H1 (cell line): ENCODE data around the gene ITGAE.

Experiments
- CHD2 ChIP-seq: IDR thresholded peaks from 2 replicates; pipeline ENCODE4 v1.6.1; 2012; ENCODE audit warnings: low read length, improper control_type of control experiment
- CREB1 ChIP-seq: IDR thresholded peaks from 2 replicates; pipeline ENCODE4 v1.6.1; 2012; ENCODE audit warnings: inconsistent platforms
- FOSL1 ChIP-seq: IDR thresholded peaks from 2 replicates; pipeline ENCODE4 v1.6.1; 2011; ENCODE audit warnings: mild to moderate bottlenecking, low read depth, low read length, moderate library complexity; ENCODE audit not compliant: insufficient read depth
- HDAC2 ChIP-seq, 2 experiments: fragments of 300-600 bp in 1 of 2; sonication (generic) in 1 of 2; IDR thresholded peaks; 2 replicates each; pipeline ENCODE4 v1.6.1; 2011 to 2012; ENCODE audit warnings: low read depth in 2 of 2, low read length in 2 of 2, mild to moderate bottlenecking in 2 of 2, moderate library complexity in 2 of 2, borderline replicate concordance in 1 of 2, inconsistent platforms in 1 of 2
- JUN ChIP-seq: IDR thresholded peaks from 2 replicates; pipeline ENCODE4 v1.6.1; 2011; ENCODE audit warnings: low read depth, mild to moderate bottlenecking, improper control_type of control experiment, low read length
- NRF1 ChIP-seq: IDR thresholded peaks from 2 replicates; pipeline ENCODE4 v1.6.1; 2011; ENCODE audit warnings: mild to moderate bottlenecking, low read depth, low read length, improper control_type of control experiment
- POLR2A ChIP-seq, 2 experiments: IDR thresholded peaks; 1 replicate in 1 of 2; 2 replicates in 1 of 2; pipeline ENCODE4 v1.6.1; 2011; ENCODE audit warnings: low read depth in 2 of 2, low read length in 2 of 2, mild to moderate bottlenecking in 2 of 2; ENCODE audit errors: control extremely low read depth in 1 of 2
- SP1 ChIP-seq: IDR thresholded peaks from 2 replicates; pipeline ENCODE4 v1.6.1; 2011; ENCODE audit warnings: low read depth, low read length
- TAF1 ChIP-seq: IDR thresholded peaks from 2 replicates; pipeline ENCODE4 v1.6.1; 2011; ENCODE audit warnings: mild to moderate bottlenecking, low read depth, low read length
- TCF12 ChIP-seq: IDR thresholded peaks from 2 replicates; pipeline ENCODE4 v1.6.1; 2011; ENCODE audit warnings: low read depth, mild to moderate bottlenecking, low read length
- TF ChIP-seq, protein P1 (sequence below), 3 experiments: IDR thresholded peaks; 1 replicate in 2 of 3; 2 replicates in 1 of 3; pipeline versions ENCODE4 v1.5.1 to v1.6.1; 2011; ENCODE audit warnings: low read length in 3 of 3, mild to moderate bottlenecking in 3 of 3, inconsistent platforms in 2 of 3, low read depth in 1 of 3, moderate library complexity in 1 of 3; ENCODE audit not compliant: insufficient read depth in 1 of 3; ENCODE audit errors: control extremely low read depth in 1 of 3

DNA sequence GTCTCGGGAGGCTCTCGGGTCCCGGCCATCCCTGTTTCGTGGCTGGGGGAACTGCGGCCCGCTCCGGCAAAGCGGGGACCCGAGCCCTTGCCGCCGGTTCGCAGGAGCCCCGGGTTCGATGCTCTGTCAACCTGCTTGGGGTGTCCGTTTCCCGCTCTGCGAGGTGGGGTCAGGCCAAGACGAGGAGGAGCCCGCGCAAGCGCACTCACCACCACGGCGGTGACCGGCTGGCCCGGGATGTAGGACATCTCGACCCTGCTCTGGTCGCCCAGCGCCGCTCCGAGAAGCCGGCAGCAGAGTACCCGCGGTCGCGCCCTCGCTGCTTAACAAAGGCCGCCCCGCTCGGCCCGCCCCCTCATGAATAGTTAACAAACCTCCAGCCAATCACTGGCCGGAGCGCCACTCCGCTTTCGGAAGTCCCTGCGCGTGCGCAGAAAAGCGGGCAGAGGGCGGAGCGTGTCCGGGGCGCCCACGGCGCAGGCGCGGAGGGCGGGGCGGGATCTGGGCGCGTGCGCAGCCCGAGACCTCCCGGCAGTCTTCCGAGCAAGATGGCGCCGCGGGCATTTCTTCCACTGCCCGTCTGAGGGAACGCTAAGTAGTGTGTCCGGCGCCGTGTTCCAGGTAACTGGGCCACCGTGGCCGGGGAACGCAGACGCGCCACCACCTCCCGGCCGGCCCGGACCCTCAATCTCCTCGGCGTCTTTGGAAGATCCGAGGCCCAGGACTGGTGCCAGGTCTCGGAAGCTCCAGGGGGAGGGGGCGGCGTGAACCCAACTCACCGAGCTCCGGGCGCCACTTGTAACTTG is 132.5 kb downstream of the ITGAE start, which contains the start of the genes EMC6 and TAX1BP3:
- TF ChIP-seq JUN = no peak
- TF ChIP-seq, protein P1, sequence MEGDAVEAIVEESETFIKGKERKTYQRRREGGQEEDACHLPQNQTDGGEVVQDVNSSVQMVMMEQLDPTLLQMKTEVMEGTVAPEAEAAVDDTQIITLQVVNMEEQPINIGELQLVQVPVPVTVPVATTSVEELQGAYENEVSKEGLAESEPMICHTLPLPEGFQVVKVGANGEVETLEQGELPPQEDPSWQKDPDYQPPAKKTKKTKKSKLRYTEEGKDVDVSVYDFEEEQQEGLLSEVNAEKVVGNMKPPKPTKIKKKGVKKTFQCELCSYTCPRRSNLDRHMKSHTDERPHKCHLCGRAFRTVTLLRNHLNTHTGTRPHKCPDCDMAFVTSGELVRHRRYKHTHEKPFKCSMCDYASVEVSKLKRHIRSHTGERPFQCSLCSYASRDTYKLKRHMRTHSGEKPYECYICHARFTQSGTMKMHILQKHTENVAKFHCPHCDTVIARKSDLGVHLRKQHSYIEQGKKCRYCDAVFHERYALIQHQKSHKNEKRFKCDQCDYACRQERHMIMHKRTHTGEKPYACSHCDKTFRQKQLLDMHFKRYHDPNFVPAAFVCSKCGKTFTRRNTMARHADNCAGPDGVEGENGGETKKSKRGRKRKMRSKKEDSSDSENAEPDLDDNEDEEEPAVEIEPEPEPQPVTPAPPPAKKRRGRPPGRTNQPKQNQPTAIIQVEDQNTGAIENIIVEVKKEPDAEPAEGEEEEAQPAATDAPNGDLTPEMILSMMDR (IDR thresholded peaks at IDR 0.05; ENCODE audit: control extremely low read depth in 1 of 3, insufficient read depth in 1 of 3, low read depth in 1 of 3, low read length in 3 of 3) = no peak
- peak; percentile 88 to 91 for TF ChIP-seq POLR2A (IDR thresholded peaks at IDR 0.05; ENCODE audit: control extremely low read depth in 1 of 2, low read depth in 2 of 2, low read length in 2 of 2)
- peak; percentile 98 for TF ChIP-seq NRF1
- TF ChIP-seq TAF1 = peak; percentile 98
- no peak for TF ChIP-seq HDAC2 (IDR thresholded peaks at IDR 0.05; ENCODE audit: borderline replicate concordance in 1 of 2, low read depth in 2 of 2, low read length in 2 of 2)
- peak; percentile 43; the same call in 1 of the 2 replicates for TF ChIP-seq CREB1
- 0 out of 2 replicates have a peak, but pooled peaks have one; percentile 13 for TF ChIP-seq SP1
- no peak for TF ChIP-seq CHD2
- no peak for TF ChIP-seq TCF12
- TF ChIP-seq FOSL1 = no peak
